Osteocyte (in vitro differentiated cells): ENCODE results near the gene UXT. TPM values are rescaled to one million over a fixed set of nuclear protein-coding genes. Genes with fewer than 3 reads are reported as not detected.

Experiments used
- DNase-seq: peaks from one replicate; pipeline ENCODE4 v3.0.0; 2021; ENCODE audit warnings: mixed read lengths; ENCODE audit not compliant: unreplicated experiment; ENCODE audit errors: extremely low spot score
- H3K27ac Mint-ChIP-seq: one replicate; pipeline ENCODE4 v1.8.0; 2021; ENCODE audit warnings: mild to moderate bottlenecking, mixed read lengths; ENCODE audit not compliant: unreplicated experiment
- H3K27me3 Mint-ChIP-seq: one replicate; pipeline ENCODE4 v1.8.0; 2021; ENCODE audit warnings: mixed read lengths; ENCODE audit not compliant: unreplicated experiment
- H3K36me3 Mint-ChIP-seq: one replicate; pipeline ENCODE4 v1.8.0; 2021; ENCODE audit warnings: mixed read lengths; ENCODE audit not compliant: unreplicated experiment
- H3K4me1 Mint-ChIP-seq: one replicate; pipeline ENCODE4 v1.8.0; 2021; ENCODE audit warnings: mixed read lengths; ENCODE audit not compliant: unreplicated experiment
- H3K4me3 Mint-ChIP-seq: one replicate; pipeline ENCODE4 v1.8.0; 2021; ENCODE audit warnings: mild to moderate bottlenecking, moderate library complexity, mixed read lengths; ENCODE audit not compliant: unreplicated experiment
- H3K9me3 Mint-ChIP-seq: one replicate; pipeline ENCODE4 v1.8.0; 2021; ENCODE audit warnings: mixed read lengths; ENCODE audit not compliant: unreplicated experiment
- CTCF ChIP-seq: fragments of 200-600 bp; sonication (generic); IDR thresholded peaks from 2 replicates; pipeline ENCODE4 v1.5.0; 2021; ENCODE audit warnings: antibody characterized with exemption, mild to moderate bottlenecking, moderate library complexity
- total RNA-seq: library from RNA; stranded (reverse); gene quantifications from 2 replicates; pipeline ENCODE4 v1.2.1, GENCODE V29; 2021

Gene UXT
- total RNA-seq, 1 donor from 2014 or later: 69.6 TPM

DNA sequence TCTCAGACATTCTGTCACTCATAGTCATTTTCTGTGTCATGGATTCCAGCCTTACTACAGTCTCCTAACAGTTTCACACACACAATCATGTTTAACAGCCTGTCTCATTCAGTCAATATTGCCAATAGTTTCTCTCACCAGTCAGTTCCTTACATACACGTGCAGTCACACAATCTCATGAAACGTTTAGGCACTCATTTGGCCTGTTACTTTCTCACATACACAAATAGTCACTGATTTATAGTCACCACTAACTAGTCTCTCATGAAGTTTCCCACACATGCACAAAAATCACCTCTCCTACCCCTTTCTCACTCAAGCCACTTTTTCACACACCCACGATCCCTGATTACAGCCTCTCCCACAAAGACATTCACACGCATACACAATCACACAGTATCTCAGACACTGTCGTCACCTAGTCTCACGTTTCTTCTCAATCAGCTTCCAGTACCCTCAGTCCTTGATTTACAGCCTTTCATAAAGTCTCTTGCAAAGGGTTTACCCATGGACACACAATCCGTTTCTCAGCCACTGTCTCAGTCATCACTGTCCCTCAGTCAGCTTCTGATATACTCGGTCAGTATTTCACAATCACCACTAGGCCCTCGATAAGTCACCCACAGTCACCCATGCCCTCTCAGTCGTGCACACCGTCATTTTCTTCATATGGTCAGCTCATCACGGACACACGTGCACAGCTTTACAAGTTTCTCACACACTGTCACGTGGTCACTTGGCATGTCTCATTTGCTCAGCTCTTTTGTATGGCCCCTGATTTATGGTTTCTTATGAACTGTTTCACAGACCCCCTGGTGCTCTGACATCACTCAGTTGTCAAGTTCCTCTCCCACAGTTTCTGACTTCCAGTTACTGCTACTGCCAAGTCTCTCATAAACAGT, 25.0 kb downstream of the UXT start:
- no peak overlapping the region for H3K4me3 Mint-ChIP-seq
- no peaks in the 10 kb centered on the region for H3K27me3 Mint-ChIP-seq
- peaks cover 13% of the 10 kb centered on the region for H3K36me3 Mint-ChIP-seq
- no peaks in the 10 kb centered on the region for H3K4me1 Mint-ChIP-seq
- H3K9me3 Mint-ChIP-seq: no peaks in the 10 kb centered on the region
- DNase-seq: no peak
- TF ChIP-seq CTCF: no peak
- H3K27ac Mint-ChIP-seq: no peak overlapping the region

- no peaks in the 10 kb centered on the region for H3K27me3 Mint-ChIP-seq
- no peak for DNase-seq
- no peaks in the 10 kb centered on the region for H3K4me1 Mint-ChIP-seq
- H3K27ac Mint-ChIP-seq: no peak overlapping the region
- H3K36me3 Mint-ChIP-seq: peaks cover 10% of the 10 kb centered on the region
- TF ChIP-seq CTCF: no peak
- H3K9me3 Mint-ChIP-seq: no peaks in the 10 kb centered on the region
- H3K4me3 Mint-ChIP-seq: no peak overlapping the region
Measured at GRCh38 chrX:47632666-47633065, 26.3 kb downstream of the UXT start.

DNA sequence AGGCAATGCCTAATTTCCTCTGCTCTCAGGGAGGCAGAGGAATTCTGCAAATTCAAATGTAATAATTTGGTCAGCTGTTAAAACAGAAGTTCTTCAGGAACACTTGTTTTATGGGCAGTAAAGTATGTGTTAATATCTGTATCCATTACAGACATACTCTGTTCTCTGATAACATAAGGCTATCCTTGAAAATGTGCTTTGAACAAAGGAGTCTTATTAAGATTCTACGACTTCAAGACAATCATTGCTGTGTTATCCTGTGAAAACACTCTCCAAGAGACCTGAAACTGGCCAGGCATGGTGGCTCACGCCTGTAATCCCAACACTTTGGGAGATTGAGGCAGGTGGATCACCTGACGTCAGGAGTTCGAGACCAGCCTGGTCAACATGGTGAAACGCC, 27.3 kb downstream of the UXT start:
- no peak for TF ChIP-seq CTCF
- H3K4me1 Mint-ChIP-seq: no peaks in the 10 kb centered on the region
- no peaks in the 10 kb centered on the region for H3K27me3 Mint-ChIP-seq
- no peak overlapping the region for H3K27ac Mint-ChIP-seq
- no peak for DNase-seq
- no peaks in the 10 kb centered on the region for H3K9me3 Mint-ChIP-seq
- H3K4me3 Mint-ChIP-seq: no peak overlapping the region
- H3K36me3 Mint-ChIP-seq: peaks cover 4% of the 10 kb centered on the region

GRCh38 chrX:47629419-47630200, 29.4 kb downstream of the UXT start, which contains the start of gene CFP:
CFP (minus strand) TSS chrX:47629930; CDS start chrX:47629844, 86 bp downstream.
- no peak for TF ChIP-seq CTCF
- Mint-ChIP-seq H3K9me3 (peaks cover 4% of the 10 kb centered on the region), H3K27ac (no peak within 1 kb of the TSS)

GRCh38 chrX:47628982-47629381, 30.0 kb downstream of the UXT start:
- H3K36me3 Mint-ChIP-seq: no peaks in the 10 kb centered on the region
- H3K4me3 Mint-ChIP-seq: no peak overlapping the region
- no peak for DNase-seq
- no peak overlapping the region for H3K27ac Mint-ChIP-seq
- no peaks in the 10 kb centered on the region for H3K27me3 Mint-ChIP-seq
- H3K9me3 Mint-ChIP-seq: peaks cover 4% of the 10 kb centered on the region
- no peak for TF ChIP-seq CTCF
- peaks cover 1% of the 10 kb centered on the region for H3K4me1 Mint-ChIP-seq

More at GRCh38 chrX:47629419-47630200, 29.4 kb downstream of the UXT start, which contains the start of gene CFP:
- no peaks in the 10 kb centered on the region for H3K4me1 Mint-ChIP-seq
- no peak for DNase-seq
- no peaks in the 10 kb centered on the region for H3K36me3 Mint-ChIP-seq
- H3K27me3 Mint-ChIP-seq: no peaks in the 10 kb centered on the region
- H3K4me3 Mint-ChIP-seq: no peak within 1 kb of the TSS
